DOHH2 (cell line): ENCODE results near the gene CDSN.

ENCODE experiments used
- H3F3A ChIP-seq: fragments of 200-600 bp; sonication (generic), shearing (Covaris generic); 2 replicates; pipeline ENCODE4 v1.6.0; 2016; ENCODE audit warnings: antibody characterized with exemption, mild to moderate bottlenecking; ENCODE audit not compliant: control insufficient read depth, insufficient read depth
- H3K27ac ChIP-seq: fragments of 200-600 bp; sonication (generic); 2 replicates; pipeline ENCODE4 v1.5.1; 2014; ENCODE audit warnings: low read depth, mild to moderate bottlenecking, low read length, moderate library complexity
- H3K27me3 ChIP-seq: fragments of 200-600 bp; sonication (generic); 2 replicates; pipeline ENCODE4 v1.6.1; 2014; ENCODE audit warnings: mild to moderate bottlenecking, low read length, mixed read lengths; ENCODE audit not compliant: control insufficient read depth
- H3K36me3 ChIP-seq: fragments of 200-600 bp; sonication (generic); 2 replicates; pipeline ENCODE4 v1.6.1; 2014; ENCODE audit warnings: mild to moderate bottlenecking, low read length, moderate library complexity, mixed read lengths; ENCODE audit not compliant: control insufficient read depth
- H3K4me1 ChIP-seq: fragments of 200-600 bp; sonication (generic); 2 replicates; pipeline ENCODE4 v1.6.1; 2014; ENCODE audit warnings: mild to moderate bottlenecking, low read length, mixed read lengths; ENCODE audit not compliant: control insufficient read depth
- H3K4me2 ChIP-seq: fragments of 200-600 bp; sonication (generic); 2 replicates; pipeline ENCODE4 v1.6.0; 2014; ENCODE audit warnings: mild to moderate bottlenecking, low read length, moderate library complexity
- H3K4me3 ChIP-seq: fragments of 200-600 bp; sonication (generic); 2 replicates; pipeline ENCODE4 v1.5.1; 2014; ENCODE audit warnings: mild to moderate bottlenecking, low read length, mixed read lengths
- H3K79me2 ChIP-seq: fragments of 200-600 bp; sonication (generic); 2 replicates; pipeline ENCODE4 v1.6.1; 2014; ENCODE audit warnings: mild to moderate bottlenecking, low read length, mixed read lengths; ENCODE audit not compliant: control insufficient read depth
- H3K9me2 ChIP-seq: fragments of 200-600 bp; sonication (generic); replicated peaks from 2 replicates; pipeline ENCODE4 v1.6.1; 2014; ENCODE audit warnings: mild to moderate bottlenecking, low read length, mixed read lengths; ENCODE audit not compliant: control insufficient read depth
- H3K9me3 ChIP-seq: fragments of 200-600 bp; sonication (generic); 2 replicates; pipeline ENCODE4 v1.6.1; 2014; ENCODE audit warnings: antibody characterized with exemption, low read length, mixed read lengths; ENCODE audit not compliant: control insufficient read depth, insufficient read depth
- H4K20me1 ChIP-seq: fragments of 200-600 bp; sonication (generic); 2 replicates; pipeline ENCODE4 v1.6.0; 2014; ENCODE audit warnings: low read depth, mild to moderate bottlenecking, antibody characterized with exemption, low read length, moderate library complexity; ENCODE audit not compliant: control insufficient read depth, insufficient read depth
- CTCF ChIP-seq: fragments of 200-600 bp; sonication (generic); IDR thresholded peaks from one replicate; pipeline ENCODE4 v1.5.1; 2014; ENCODE audit warnings: antibody characterized with exemption, mild to moderate bottlenecking, low read depth, low read length; ENCODE audit not compliant: poor library complexity, severe bottlenecking
- EZH2phosphoT487 ChIP-seq: fragments of 200-600 bp; sonication (generic); IDR thresholded peaks from 2 replicates; pipeline ENCODE4 v1.6.1; 2017; ENCODE audit warnings: borderline replicate concordance, mild to moderate bottlenecking, antibody characterized with exemption, low read length, moderate library complexity, mixed read lengths

The CDSN gene

GRCh38 chr6:31079656-31080261 lies 40.5 kb downstream of the CDSN start:
- Histone ChIP-seq H3K9me2 (no peaks in the 10 kb centered on the region), H3K79me2 (no peaks in the 10 kb centered on the region), H3K9me3 (no peaks in the 10 kb centered on the region), H3K4me2 (peak overlapping the region; percentile 50), H3K4me3 (peak overlapping the region; percentile 44), H3K36me3 (no peaks in the 10 kb centered on the region), H3K27me3 (peaks cover 8% of the 10 kb centered on the region), H4K20me1 (no peaks in the 10 kb centered on the region), H3K4me1 (peaks cover 5% of the 10 kb centered on the region; the same call in 1 of the 2 replicates), H3F3A (no peaks in the 10 kb centered on the region), H3K27ac (no peak overlapping the region)
- TF ChIP-seq EZH2phosphoT487 = no peak
- peak; percentile 87 for TF ChIP-seq CTCF

- no peak overlapping the region for H3K4me2 ChIP-seq
- no peaks in the 10 kb centered on the region for H4K20me1 ChIP-seq
- H3K9me2 ChIP-seq = no peaks in the 10 kb centered on the region
- H3K36me3 ChIP-seq = no peaks in the 10 kb centered on the region
- H3F3A ChIP-seq = no peaks in the 10 kb centered on the region
- no peaks in the 10 kb centered on the region for H3K9me3 ChIP-seq
- peaks cover 3% of the 10 kb centered on the region; the same call in 1 of the 2 replicates for H3K27me3 ChIP-seq
- no peak overlapping the region for H3K27ac ChIP-seq
- TF ChIP-seq EZH2phosphoT487 (no peak), CTCF (no peak)
- no peaks in the 10 kb centered on the region for H3K4me1 ChIP-seq
- H3K79me2 ChIP-seq = no peaks in the 10 kb centered on the region
- H3K4me3 ChIP-seq = no peak overlapping the region
Observed at GRCh38 chr6:31076611-31077010, 43.6 kb downstream of the CDSN start.

GRCh38 chr6:31075528-31075927 lies 44.7 kb downstream of the CDSN start:
- no peaks in the 10 kb centered on the region for H4K20me1 ChIP-seq
- no peaks in the 10 kb centered on the region for H3K9me3 ChIP-seq
- H3F3A ChIP-seq = no peaks in the 10 kb centered on the region
- H3K4me1 ChIP-seq = no peaks in the 10 kb centered on the region
- no peak for TF ChIP-seq EZH2phosphoT487
- peaks cover 3% of the 10 kb centered on the region; the same call in 1 of the 2 replicates for H3K27me3 ChIP-seq
- H3K79me2 ChIP-seq = no peaks in the 10 kb centered on the region
- no peak overlapping the region for H3K27ac ChIP-seq
- H3K4me2 ChIP-seq = no peak overlapping the region
- no peaks in the 10 kb centered on the region for H3K9me2 ChIP-seq
- no peak overlapping the region for H3K4me3 ChIP-seq
- no peaks in the 10 kb centered on the region for H3K36me3 ChIP-seq

- no peaks in the 10 kb centered on the region for H3K9me3 ChIP-seq
- H3K4me2 ChIP-seq = no peak overlapping the region
- no peaks in the 10 kb centered on the region for H3K27me3 ChIP-seq
- H4K20me1 ChIP-seq = no peaks in the 10 kb centered on the region
- no peaks in the 10 kb centered on the region for H3F3A ChIP-seq
- H3K79me2 ChIP-seq = no peaks in the 10 kb centered on the region
- TF ChIP-seq EZH2phosphoT487 (no peak), CTCF (no peak)
- no peaks in the 10 kb centered on the region for H3K9me2 ChIP-seq
- H3K4me3 ChIP-seq = no peak overlapping the region
- H3K27ac ChIP-seq = no peak overlapping the region
- no peaks in the 10 kb centered on the region for H3K4me1 ChIP-seq
- no peaks in the 10 kb centered on the region for H3K36me3 ChIP-seq
Observed at GRCh38 chr6:31074401-31074800, 45.8 kb downstream of the CDSN start.
